Stimulated activated CD8-positive, alpha-beta memory T cell treated with anti-CD3 and anti-CD28 coated beads, Interleukin-2, amount 100 ng/mL, for 1 hour (primary cell): Measurements from ENCODE around the gene HDAC4.
"Not testable (repeated sequence)": the region's sequence is repeated elsewhere in the genome, so short reads cannot be mapped to it uniquely, and the experiment has no call there.

ENCODE experiments used
- DNase-seq, 2 donors: peaks; one replicate each; pipeline ENCODE4 v3.0.0-alpha.2; 2020; ENCODE audit warnings: low read depth in 2 of 2

Gene HDAC4

GRCh38 chr2:239086325-239087020 lies 314.3 kb downstream of the HDAC4 start:
- no peak for DNase-seq

DNA sequence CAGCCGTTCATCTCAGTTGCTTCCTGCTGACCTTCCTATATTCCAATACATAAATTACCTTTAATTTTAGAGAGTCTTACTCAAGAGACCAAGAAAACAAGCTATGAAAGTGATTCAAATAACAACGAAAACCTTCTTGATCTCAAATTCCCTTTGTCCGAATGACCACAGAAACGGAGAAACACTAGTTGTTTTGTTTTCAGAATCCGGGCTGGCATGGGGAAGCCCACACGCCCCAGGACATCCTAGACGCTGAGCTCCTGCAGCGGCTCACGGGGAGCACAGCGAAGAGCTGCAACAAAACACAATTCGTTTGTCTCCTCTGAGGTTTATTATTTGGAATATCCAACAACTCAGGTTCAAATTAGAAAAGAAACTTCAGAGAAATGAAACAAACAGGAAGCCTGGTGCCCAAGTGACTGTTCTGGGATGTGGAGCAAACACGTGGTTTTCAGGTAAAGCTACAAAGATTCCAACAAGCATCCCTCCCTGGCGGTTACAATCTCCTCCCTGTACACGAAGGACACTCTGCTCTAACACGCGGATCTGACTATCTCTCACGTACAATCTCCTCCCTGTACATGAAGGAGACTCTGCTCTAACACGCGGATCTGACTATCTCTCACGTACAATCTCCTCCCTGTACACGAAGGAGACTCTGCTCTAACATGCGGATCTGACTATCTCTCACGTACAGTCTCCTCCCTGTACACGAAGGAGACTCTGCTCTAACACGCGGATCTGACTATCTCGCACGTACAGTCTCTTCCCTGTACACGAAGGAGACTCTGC lies 315.4 kb downstream of the HDAC4 start:
- DNase-seq: no peak

GRCh38 chr2:239084007-239084406 lies 316.8 kb downstream of the HDAC4 start:
- DNase-seq: no peak

- no peak for DNase-seq
These were observed 318.4 kb downstream of the HDAC4 start for GRCh38 chr2:239082425-239082824.

GRCh38 chr2:239081622-239082021 lies 319.2 kb downstream of the HDAC4 start:
- no peak for DNase-seq

DNA sequence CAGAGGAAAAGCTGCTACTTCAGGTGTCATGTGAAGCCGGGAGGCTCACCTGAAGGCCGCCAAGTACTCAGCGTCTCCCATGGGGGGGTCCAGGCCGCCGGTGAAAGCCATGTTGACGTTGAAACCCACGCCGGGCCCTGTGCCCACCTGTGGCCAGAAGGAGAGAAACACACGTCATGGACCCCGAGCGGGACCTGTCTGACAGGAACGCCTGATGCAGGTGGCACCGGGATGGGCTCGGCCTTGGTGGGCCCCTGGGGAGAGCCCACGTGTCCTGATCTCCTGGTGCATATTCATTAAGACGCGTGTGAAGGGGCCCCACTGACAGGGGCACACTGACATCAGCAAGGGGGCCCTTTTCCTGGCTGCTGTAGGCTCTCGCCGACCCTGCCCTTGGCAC lies 319.8 kb downstream of the HDAC4 start:
- DNase-seq: no peak

DNA sequence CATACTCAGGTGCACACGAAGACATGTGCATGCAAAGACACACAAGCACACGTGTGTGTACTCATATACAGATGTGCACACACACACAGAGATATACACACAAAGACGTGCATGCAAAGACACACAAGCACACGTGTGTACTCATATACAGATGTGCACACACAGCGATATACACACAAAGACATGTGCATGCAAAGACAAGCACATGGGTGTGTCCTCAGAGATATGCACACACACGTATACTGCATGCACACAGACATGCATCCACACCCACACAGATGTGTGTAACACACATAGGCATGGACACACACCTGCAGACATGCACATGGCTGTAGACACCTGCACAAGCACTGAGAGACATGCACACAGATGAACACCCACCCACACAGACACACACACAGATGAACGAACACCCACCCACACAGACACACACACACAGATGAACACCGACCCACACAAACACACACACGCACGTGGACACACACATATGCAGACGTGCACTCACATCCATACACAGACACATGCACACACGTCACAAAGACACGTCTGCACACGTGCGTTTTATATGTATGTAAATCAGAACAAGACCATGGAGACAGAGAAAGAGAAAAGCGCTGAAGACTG lies 321.0 kb downstream of the HDAC4 start:
- DNase-seq: no peak

DNA sequence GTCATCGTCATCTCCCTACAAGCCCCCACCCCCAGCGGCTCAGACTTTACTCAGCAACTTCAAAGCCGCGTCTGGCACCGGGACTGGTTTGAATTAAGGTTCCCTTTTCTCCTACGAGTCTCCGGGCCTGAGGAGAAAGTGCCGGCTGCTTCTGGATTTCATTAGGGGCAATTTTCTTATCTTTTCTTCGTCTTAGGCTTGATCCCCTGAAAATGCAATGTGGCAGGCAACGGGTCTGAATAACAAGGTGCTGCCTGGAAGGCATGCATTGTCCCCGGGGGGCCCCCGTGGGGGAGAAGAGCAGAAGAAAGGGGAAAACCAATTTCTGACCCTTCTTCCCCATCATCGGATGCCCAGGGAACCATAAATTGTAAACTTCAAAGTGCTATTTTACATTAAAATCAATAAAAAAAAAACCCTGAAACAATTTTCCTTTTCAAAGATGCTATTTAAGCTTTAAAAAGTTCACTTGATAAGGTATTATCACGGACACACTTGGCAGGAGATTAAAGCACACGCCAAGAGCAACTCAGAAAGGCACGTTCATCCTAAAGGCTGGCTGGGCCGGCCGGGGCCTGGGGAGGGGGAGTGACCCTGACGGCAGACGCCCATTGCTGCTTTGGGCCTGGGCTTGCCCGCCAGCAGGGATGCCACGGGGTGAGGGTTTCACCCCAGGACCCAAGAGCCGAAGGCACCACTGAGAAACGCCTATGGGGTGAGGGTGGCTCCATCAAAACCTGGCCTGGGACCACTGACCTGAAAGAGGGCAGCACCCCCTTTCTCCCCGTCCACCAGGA lies 322.5 kb downstream of the HDAC4 start:
- no peak for DNase-seq

- no peak for DNase-seq
These were observed 323.6 kb downstream of the HDAC4 start for GRCh38 chr2:239077260-239077659.

DNA sequence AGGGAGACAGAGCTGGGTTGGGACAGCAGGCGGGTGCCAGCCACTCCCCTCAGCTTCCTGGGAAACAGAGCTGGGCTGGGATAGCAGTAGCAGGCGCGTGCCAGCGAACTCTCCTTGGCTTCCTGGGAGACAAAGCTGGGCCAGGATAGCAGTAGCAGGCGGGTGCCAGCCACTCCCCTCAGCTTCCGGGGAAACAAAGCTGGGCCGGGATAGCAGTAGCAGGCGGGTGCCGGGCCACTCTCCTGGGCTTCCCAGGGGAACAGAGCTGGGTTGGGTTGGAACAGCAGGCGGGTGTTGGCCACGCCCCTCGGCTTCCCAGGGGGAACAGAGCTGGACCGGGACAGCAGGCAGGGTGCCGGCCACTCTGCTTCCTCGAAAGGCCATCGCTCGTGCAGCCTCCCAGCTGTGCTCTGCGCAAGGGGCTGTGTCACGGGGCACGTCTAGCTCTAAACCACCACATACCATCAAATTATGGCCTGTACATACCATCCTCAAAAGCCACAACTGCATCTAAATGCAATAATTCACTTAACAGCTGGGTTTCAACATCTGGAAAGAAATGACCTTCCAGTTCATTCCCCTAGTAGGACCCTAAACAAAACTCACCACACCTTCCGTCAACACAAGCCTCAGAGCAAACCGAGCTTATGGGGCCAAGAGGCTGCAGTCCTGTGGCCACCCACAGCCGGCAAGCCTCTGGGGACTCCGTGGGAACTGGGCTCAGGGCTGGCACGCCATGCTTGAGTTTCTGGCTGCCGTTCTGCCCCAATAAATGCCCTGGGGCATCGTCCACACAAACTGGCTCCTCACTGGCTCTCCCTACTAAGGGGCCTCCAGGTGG lies 324.7 kb downstream of the HDAC4 start:
- DNase-seq: no peak

- DNase-seq: no peak
These were observed 326.9 kb downstream of the HDAC4 start for GRCh38 chr2:239073745-239074530.

GRCh38 chr2:239073270-239073669 lies 327.6 kb downstream of the HDAC4 start:
- no peak for DNase-seq

DNA sequence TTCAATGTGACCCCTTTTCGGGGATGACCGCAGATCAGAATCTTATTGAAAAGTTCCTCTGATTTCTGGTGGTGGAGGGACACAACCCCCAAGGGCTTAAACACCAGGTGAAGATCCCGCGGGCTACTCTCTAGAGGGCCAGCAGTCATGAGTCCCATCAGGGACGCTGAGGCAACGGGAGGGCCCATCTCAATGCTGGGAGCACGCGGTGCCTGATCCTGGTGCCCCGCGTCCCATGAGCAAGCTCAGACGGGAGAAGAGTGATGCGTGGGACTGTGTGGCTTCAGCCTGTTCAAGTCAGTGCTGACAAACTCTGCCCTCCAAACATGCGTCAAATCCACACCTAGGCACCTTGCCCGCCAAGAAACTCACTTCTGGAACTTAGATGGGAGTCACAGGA lies 328.0 kb downstream of the HDAC4 start:
- no peak for DNase-seq

- no peak for DNase-seq
These were observed 330.4 kb downstream of the HDAC4 start for GRCh38 chr2:239070466-239070865.

- not testable (repeated sequence) for DNase-seq
These were observed 331.2 kb downstream of the HDAC4 start for GRCh38 chr2:239069362-239070333.

DNA sequence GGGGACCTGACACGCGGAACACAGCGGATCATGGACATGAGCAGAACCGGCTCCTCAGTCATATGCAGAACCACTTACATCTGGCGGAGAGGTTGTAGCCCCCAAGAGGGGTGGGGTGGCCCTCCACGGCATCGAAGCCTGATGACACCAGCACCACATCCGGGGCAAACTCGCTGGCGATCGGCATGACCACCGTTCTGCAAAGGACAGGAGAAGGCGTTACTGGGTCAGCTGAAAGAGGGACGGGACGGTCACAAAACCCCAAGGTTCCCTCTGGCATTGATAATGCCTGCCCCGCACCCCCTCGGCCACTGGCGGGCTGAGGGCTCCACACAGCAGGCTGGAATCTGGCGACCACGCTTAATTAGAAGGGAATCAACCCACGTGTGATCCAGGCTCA lies 332.4 kb downstream of the HDAC4 start:
- no peak for DNase-seq

GRCh38 chr2:239067196-239067865 lies 333.5 kb downstream of the HDAC4 start:
- DNase-seq: no peak

DNA sequence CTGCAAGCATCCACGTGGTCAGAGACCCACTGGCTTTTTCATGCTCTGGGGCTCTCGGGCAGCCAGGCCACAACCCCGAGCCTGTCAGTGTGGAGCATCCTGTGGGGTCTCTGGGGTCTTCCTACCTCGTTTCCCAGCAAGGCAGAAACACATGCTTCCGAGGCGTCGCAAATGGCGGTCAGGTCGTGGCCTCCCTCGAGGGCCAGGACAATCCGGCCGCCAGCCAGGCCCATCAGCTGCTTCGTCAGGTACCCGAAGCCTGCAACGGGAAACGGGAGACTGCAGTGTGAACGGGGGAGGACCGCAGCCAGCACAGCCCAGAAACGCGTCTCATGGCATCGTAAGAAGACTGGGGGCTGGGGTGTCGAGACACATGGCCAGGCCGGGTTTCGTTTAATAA lies 334.2 kb downstream of the HDAC4 start:
- no peak for DNase-seq

DNA sequence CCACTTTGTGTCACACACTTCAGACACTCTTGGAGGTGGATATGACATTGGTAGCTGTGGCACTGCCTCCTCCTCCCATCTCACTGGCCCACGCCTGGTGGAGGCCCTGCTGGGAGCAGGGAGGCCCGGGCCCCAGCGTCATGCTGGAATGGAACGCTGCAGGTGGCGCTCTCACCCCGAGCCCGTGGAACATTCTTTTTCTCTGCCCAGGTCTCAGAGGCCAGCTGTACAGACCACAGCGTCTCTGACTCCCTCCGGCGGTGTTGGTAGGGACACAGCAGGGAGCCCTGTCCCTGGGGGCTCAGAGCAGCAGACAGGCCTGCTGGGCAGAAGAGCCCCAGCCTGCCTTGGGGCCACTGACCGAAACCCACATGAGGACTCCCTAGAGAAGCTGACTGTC lies 334.9 kb downstream of the HDAC4 start:
- DNase-seq: no peak
